DOHH2 (cell line): ENCODE measurements around the gene PCED1B.

Source experiments
- H3F3A ChIP-seq: fragments of 200-600 bp; sonication (generic), shearing (Covaris generic); 2 replicates; pipeline ENCODE4 v1.6.0; 2016; ENCODE audit warnings: antibody characterized with exemption, mild to moderate bottlenecking; ENCODE audit not compliant: control insufficient read depth, insufficient read depth
- H3K27ac ChIP-seq: fragments of 200-600 bp; sonication (generic); 2 replicates; pipeline ENCODE4 v1.5.1; 2014; ENCODE audit warnings: low read depth, mild to moderate bottlenecking, low read length, moderate library complexity
- H3K27me3 ChIP-seq: fragments of 200-600 bp; sonication (generic); 2 replicates; pipeline ENCODE4 v1.6.1; 2014; ENCODE audit warnings: mild to moderate bottlenecking, low read length, mixed read lengths; ENCODE audit not compliant: control insufficient read depth
- H3K36me3 ChIP-seq: fragments of 200-600 bp; sonication (generic); 2 replicates; pipeline ENCODE4 v1.6.1; 2014; ENCODE audit warnings: mild to moderate bottlenecking, low read length, moderate library complexity, mixed read lengths; ENCODE audit not compliant: control insufficient read depth
- H3K4me1 ChIP-seq: fragments of 200-600 bp; sonication (generic); 2 replicates; pipeline ENCODE4 v1.6.1; 2014; ENCODE audit warnings: mild to moderate bottlenecking, low read length, mixed read lengths; ENCODE audit not compliant: control insufficient read depth
- H3K4me2 ChIP-seq: fragments of 200-600 bp; sonication (generic); 2 replicates; pipeline ENCODE4 v1.6.0; 2014; ENCODE audit warnings: mild to moderate bottlenecking, low read length, moderate library complexity
- H3K4me3 ChIP-seq: fragments of 200-600 bp; sonication (generic); 2 replicates; pipeline ENCODE4 v1.5.1; 2014; ENCODE audit warnings: mild to moderate bottlenecking, low read length, mixed read lengths
- H3K79me2 ChIP-seq: fragments of 200-600 bp; sonication (generic); 2 replicates; pipeline ENCODE4 v1.6.1; 2014; ENCODE audit warnings: mild to moderate bottlenecking, low read length, mixed read lengths; ENCODE audit not compliant: control insufficient read depth
- H3K9me2 ChIP-seq: fragments of 200-600 bp; sonication (generic); replicated peaks from 2 replicates; pipeline ENCODE4 v1.6.1; 2014; ENCODE audit warnings: mild to moderate bottlenecking, low read length, mixed read lengths; ENCODE audit not compliant: control insufficient read depth
- H3K9me3 ChIP-seq: fragments of 200-600 bp; sonication (generic); 2 replicates; pipeline ENCODE4 v1.6.1; 2014; ENCODE audit warnings: antibody characterized with exemption, low read length, mixed read lengths; ENCODE audit not compliant: control insufficient read depth, insufficient read depth
- H4K20me1 ChIP-seq: fragments of 200-600 bp; sonication (generic); 2 replicates; pipeline ENCODE4 v1.6.0; 2014; ENCODE audit warnings: low read depth, mild to moderate bottlenecking, antibody characterized with exemption, low read length, moderate library complexity; ENCODE audit not compliant: control insufficient read depth, insufficient read depth
- EZH2phosphoT487 ChIP-seq: fragments of 200-600 bp; sonication (generic); IDR thresholded peaks from 2 replicates; pipeline ENCODE4 v1.6.1; 2017; ENCODE audit warnings: borderline replicate concordance, mild to moderate bottlenecking, antibody characterized with exemption, low read length, moderate library complexity, mixed read lengths
- TF ChIP-seq, protein P1 (sequence below): fragments of 200-600 bp; sonication (generic); IDR thresholded peaks from one replicate; pipeline ENCODE4 v1.5.1; 2014; ENCODE audit warnings: antibody characterized with exemption, mild to moderate bottlenecking, low read depth, low read length; ENCODE audit not compliant: poor library complexity, severe bottlenecking

Gene PCED1B

GRCh38 chr12:47236109-47236714, 156.8 kb downstream of the PCED1B start:
- peaks cover 3% of the 10 kb centered on the region; the same call in 1 of the 2 replicates for H3K4me1 ChIP-seq
- no peaks in the 10 kb centered on the region for H3K9me2 ChIP-seq
- H4K20me1 ChIP-seq, result no peaks in the 10 kb centered on the region
- no peaks in the 10 kb centered on the region for H3F3A ChIP-seq
- H3K36me3 ChIP-seq, result no peaks in the 10 kb centered on the region; the same call in 1 of the 2 replicates
- no peaks in the 10 kb centered on the region for H3K27me3 ChIP-seq
- H3K79me2 ChIP-seq, result no peaks in the 10 kb centered on the region
- no peak for TF ChIP-seq EZH2phosphoT487
- TF ChIP-seq, protein P1, sequence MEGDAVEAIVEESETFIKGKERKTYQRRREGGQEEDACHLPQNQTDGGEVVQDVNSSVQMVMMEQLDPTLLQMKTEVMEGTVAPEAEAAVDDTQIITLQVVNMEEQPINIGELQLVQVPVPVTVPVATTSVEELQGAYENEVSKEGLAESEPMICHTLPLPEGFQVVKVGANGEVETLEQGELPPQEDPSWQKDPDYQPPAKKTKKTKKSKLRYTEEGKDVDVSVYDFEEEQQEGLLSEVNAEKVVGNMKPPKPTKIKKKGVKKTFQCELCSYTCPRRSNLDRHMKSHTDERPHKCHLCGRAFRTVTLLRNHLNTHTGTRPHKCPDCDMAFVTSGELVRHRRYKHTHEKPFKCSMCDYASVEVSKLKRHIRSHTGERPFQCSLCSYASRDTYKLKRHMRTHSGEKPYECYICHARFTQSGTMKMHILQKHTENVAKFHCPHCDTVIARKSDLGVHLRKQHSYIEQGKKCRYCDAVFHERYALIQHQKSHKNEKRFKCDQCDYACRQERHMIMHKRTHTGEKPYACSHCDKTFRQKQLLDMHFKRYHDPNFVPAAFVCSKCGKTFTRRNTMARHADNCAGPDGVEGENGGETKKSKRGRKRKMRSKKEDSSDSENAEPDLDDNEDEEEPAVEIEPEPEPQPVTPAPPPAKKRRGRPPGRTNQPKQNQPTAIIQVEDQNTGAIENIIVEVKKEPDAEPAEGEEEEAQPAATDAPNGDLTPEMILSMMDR, result no peak
- H3K4me2 ChIP-seq, result no peak overlapping the region
- no peaks in the 10 kb centered on the region for H3K9me3 ChIP-seq
- H3K4me3 ChIP-seq, result no peak overlapping the region
- no peak overlapping the region for H3K27ac ChIP-seq

GRCh38 chr12:47237751-47238211, 158.4 kb downstream of the PCED1B start:
- TF ChIP-seq, protein P1, result no peak
- Histone ChIP-seq H3K4me3 (no peak overlapping the region), H3K27ac (no peak overlapping the region), H3K27me3 (no peaks in the 10 kb centered on the region), H3K4me2 (no peak overlapping the region), H3K79me2 (no peaks in the 10 kb centered on the region), H3F3A (no peaks in the 10 kb centered on the region), H3K36me3 (no peaks in the 10 kb centered on the region; the same call in 1 of the 2 replicates), H3K9me2 (no peaks in the 10 kb centered on the region), H4K20me1 (no peaks in the 10 kb centered on the region), H3K4me1 (peaks cover 3% of the 10 kb centered on the region; the same call in 1 of the 2 replicates), H3K9me3 (no peaks in the 10 kb centered on the region)

DNA sequence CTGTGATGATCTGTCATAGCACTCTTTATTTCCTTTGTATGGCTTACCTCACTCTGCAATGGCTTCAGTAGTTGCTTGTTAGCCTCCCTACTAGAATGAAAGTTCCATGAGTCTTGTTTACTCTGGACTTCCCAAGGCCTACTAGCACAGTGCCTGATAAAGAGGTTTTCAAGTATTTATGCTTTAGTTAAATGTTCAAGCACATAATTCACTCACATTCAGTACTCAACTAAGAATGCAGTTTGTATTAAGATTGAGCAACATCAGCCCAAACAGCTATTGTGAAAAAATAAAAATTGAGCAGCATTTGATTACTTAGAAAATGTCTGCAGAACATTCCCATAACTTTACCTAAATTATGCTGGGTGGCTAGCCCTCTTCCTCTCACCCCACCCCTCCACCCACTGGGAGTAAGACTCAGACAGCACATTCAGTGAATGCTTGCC, 159.3 kb downstream of the PCED1B start:
- Histone ChIP-seq H3K9me2 (no peaks in the 10 kb centered on the region), H3K4me1 (peaks cover 3% of the 10 kb centered on the region; the same call in 1 of the 2 replicates), H3K9me3 (no peaks in the 10 kb centered on the region), H3K27ac (no peak overlapping the region), H3K79me2 (no peaks in the 10 kb centered on the region), H4K20me1 (no peaks in the 10 kb centered on the region), H3K4me2 (no peak overlapping the region), H3K36me3 (no peaks in the 10 kb centered on the region; the same call in 1 of the 2 replicates), H3K4me3 (no peak overlapping the region), H3F3A (no peaks in the 10 kb centered on the region), H3K27me3 (no peaks in the 10 kb centered on the region)
- TF ChIP-seq EZH2phosphoT487, result no peak

- no peaks in the 10 kb centered on the region for H3F3A ChIP-seq
- TF ChIP-seq EZH2phosphoT487, result no peak
- TF ChIP-seq, protein P1, result no peak
- peaks cover 3% of the 10 kb centered on the region; the same call in 1 of the 2 replicates for H3K4me1 ChIP-seq
- H3K27me3 ChIP-seq, result no peaks in the 10 kb centered on the region
- H4K20me1 ChIP-seq, result no peaks in the 10 kb centered on the region
- H3K27ac ChIP-seq, result no peak overlapping the region
- no peaks in the 10 kb centered on the region for H3K9me2 ChIP-seq
- H3K9me3 ChIP-seq, result no peaks in the 10 kb centered on the region
- no peak overlapping the region for H3K4me2 ChIP-seq
- no peak overlapping the region for H3K4me3 ChIP-seq
- H3K79me2 ChIP-seq, result no peaks in the 10 kb centered on the region
- H3K36me3 ChIP-seq, result no peaks in the 10 kb centered on the region
Observed at GRCh38 chr12:47242426-47242825, 163.0 kb downstream of the PCED1B start.
